Sigmoid colon (tissue), 7 donors: ENCODE measurements around the gene CCT5. TPM values are rescaled to one million over a fixed set of nuclear protein-coding genes. Genes with fewer than 3 reads are reported as not detected.

Experiments used
- DNase-seq: peaks from one replicate; pipeline ENCODE4 v3.0.0-alpha.2; 2019
- H3K27ac ChIP-seq, 4 donors: fragments of 200-600 bp; sonication (generic); one replicate each; pipeline ENCODE4 v1.5.1; 2016 to 2019; ENCODE audit warnings: mild to moderate bottlenecking in 1 of 4
- H3K27me3 ChIP-seq, 3 donors: fragments of 200-600 bp; sonication (generic); one replicate each; pipeline ENCODE4 v1.5.1; 2019; ENCODE audit warnings: mild to moderate bottlenecking in 1 of 3
- H3K36me3 ChIP-seq, 4 donors: fragments of 200-600 bp; sonication (generic); one replicate each; pipeline ENCODE4 v1.5.1; 2016 to 2019
- H3K4me1 ChIP-seq, 4 donors: fragments of 200-600 bp; sonication (generic); one replicate each; pipeline ENCODE4 v1.5.1; 2017 to 2019
- H3K4me3 ChIP-seq, 4 donors: fragments of 200-600 bp; sonication (generic); one replicate each; pipeline ENCODE4 v1.5.1; 2017 to 2019; ENCODE audit warnings: mild to moderate bottlenecking in 2 of 4, moderate library complexity in 1 of 4
- H3K9me3 ChIP-seq, 4 donors: fragments of 200-600 bp in 3 of 4; sonication (generic) in 3 of 4; one replicate each; pipeline versions ENCODE4 v1.5.1 to v1.6.1; 2013 to 2019
- EP300 ChIP-seq, 4 donors: sonication (generic); formaldehyde crosslinking; IDR thresholded peaks; one replicate each; pipeline ENCODE4 v1.6.1; 2017; ENCODE audit warnings: antibody characterized with exemption in 4 of 4
- POLR2A ChIP-seq, 2 donors: fragments of 450-650 bp; IDR thresholded peaks; one replicate each; pipeline ENCODE4 v1.6.1; 2016; ENCODE audit warnings: antibody characterized with exemption in 2 of 2, mild to moderate bottlenecking in 2 of 2, moderate library complexity in 2 of 2
- POLR2AphosphoS5 ChIP-seq, 4 donors: sonication (generic); formaldehyde crosslinking; IDR thresholded peaks; one replicate each; pipeline ENCODE4 v1.6.1; 2017; ENCODE audit warnings: antibody characterized with exemption in 4 of 4
- WGBS, 2 donors: extraction: QIAGEN DNeasy Blood & Tissue Kit; methylation state at CpG; one replicate each; pipeline ENCODE4 v1.1.7; 2013; 5-methylcytosine and 5-hydroxymethylcytosine counted together
- intact Hi-C: fragments of 100-400 bp; cut with DNase I; formaldehyde crosslinking; loops from one replicate; pipeline ENCODE4 v1.15.1; 2023
- polyA plus RNA-seq, 3 donors: library from polyadenylated mRNA; stranded (reverse); fragments of 200-250 nt; gene quantifications; one replicate each; pipeline ENCODE4 v1.2.3, GENCODE V29; 2013
- total RNA-seq, 4 donors: library from RNA; depleted of rRNA; stranded (reverse); fragments of >200 nt; gene quantifications; one replicate each; pipeline ENCODE4 v1.1.0, GENCODE V29; 2016
- TF ChIP-seq, protein P1 (sequence below), 4 experiments: fragments of 450-650 bp in 3 of 4; fragments of 200-600 bp in 1 of 4; IDR thresholded peaks; one replicate each; pipeline ENCODE4 v1.5.1; 2016 to 2019; ENCODE audit warnings: antibody characterized with exemption in 4 of 4, mild to moderate bottlenecking in 3 of 4, moderate library complexity in 2 of 4
- donor health status: healthy with polysubstance abuse.
- donor health status: Bipolar disorder and iron deficiency.
- donor health status: healthy.

CCT5 gene
- total and polyA plus RNA-seq, 7 donors = 63.4 to 198 (median 122) TPM

DNA sequence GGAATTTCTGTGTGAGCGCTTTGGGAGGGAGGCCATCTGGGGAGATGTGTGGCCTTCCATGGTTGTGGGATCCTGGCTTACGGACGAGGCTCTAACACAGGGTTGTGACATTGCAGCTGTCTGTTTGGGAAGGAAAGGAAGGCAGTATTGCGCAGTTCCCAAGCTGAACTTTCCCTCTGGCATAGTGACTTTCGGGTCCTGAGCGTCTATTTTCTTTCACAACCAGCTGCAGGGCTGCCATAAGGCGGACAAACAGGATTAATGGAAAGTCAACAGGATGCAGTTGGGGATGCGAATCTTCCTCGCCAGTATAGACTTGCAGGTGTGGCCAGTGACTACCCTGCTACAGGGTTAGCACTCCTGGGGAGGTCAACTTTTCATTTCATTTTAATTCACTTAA, 25.9 kb downstream of the CCT5 start:
- no peak for DNase-seq
- Histone ChIP-seq H3K4me1 (no peaks in the 10 kb centered on the region), H3K9me3 (no peaks in the 10 kb centered on the region), H3K27ac (no peak overlapping the region), H3K27me3 (no peaks in the 10 kb centered on the region), H3K36me3 (peaks cover 0 to 7% (median 0%) of the 10 kb centered on the region in 4 donors), H3K4me3 (no peak overlapping the region)
- no peak for TF ChIP-seq POLR2A (IDR thresholded peaks at IDR 0.05)
- no peak for TF ChIP-seq EP300 (IDR thresholded peaks at IDR 0.05)
- TF ChIP-seq, protein P1, sequence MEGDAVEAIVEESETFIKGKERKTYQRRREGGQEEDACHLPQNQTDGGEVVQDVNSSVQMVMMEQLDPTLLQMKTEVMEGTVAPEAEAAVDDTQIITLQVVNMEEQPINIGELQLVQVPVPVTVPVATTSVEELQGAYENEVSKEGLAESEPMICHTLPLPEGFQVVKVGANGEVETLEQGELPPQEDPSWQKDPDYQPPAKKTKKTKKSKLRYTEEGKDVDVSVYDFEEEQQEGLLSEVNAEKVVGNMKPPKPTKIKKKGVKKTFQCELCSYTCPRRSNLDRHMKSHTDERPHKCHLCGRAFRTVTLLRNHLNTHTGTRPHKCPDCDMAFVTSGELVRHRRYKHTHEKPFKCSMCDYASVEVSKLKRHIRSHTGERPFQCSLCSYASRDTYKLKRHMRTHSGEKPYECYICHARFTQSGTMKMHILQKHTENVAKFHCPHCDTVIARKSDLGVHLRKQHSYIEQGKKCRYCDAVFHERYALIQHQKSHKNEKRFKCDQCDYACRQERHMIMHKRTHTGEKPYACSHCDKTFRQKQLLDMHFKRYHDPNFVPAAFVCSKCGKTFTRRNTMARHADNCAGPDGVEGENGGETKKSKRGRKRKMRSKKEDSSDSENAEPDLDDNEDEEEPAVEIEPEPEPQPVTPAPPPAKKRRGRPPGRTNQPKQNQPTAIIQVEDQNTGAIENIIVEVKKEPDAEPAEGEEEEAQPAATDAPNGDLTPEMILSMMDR (IDR thresholded peaks at IDR 0.05) = no peak
- TF ChIP-seq POLR2AphosphoS5 (IDR thresholded peaks at IDR 0.05) = no peak
- 88 to 96% methylated on average over 9 of the region's 9 CpGs for WGBS, 2 donors
- intact Hi-C loops = no loop called here

DNA sequence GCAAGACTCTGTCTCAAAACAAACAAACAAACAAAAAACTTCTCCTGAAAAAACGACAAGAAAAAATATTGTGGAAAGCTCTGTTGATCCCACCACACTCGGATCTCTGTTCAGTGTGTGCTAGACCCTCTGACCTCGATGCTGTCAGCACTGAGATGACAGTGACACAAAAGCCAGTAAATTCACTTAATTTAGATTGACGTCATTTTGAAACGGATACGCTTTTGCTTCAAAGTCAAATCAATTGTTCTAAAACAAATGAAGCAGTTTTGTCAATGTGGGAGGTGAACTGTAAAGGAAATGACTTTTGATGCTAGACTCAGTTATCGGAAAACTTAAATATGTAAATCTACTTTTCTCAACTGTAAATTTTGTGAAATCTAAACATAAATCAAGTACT, 26.6 kb downstream of the CCT5 start:
- 88% methylated on average over 7 of the region's 7 CpGs for WGBS, 2 donors
- Histone ChIP-seq H3K27me3 (no peaks in the 10 kb centered on the region), H3K4me3 (no peak overlapping the region), H3K27ac (no peak overlapping the region), H3K36me3 (peaks cover 0 to 7% (median 0%) of the 10 kb centered on the region in 4 donors), H3K4me1 (no peaks in the 10 kb centered on the region), H3K9me3 (no peaks in the 10 kb centered on the region)
- no peak for DNase-seq
- intact Hi-C loops = no loop called here
- no peak for TF ChIP-seq POLR2A (IDR thresholded peaks at IDR 0.05)
- no peak for TF ChIP-seq POLR2AphosphoS5 (IDR thresholded peaks at IDR 0.05)
- TF ChIP-seq, protein P1 (IDR thresholded peaks at IDR 0.05) = no peak
- no peak for TF ChIP-seq EP300 (IDR thresholded peaks at IDR 0.05)

DNA sequence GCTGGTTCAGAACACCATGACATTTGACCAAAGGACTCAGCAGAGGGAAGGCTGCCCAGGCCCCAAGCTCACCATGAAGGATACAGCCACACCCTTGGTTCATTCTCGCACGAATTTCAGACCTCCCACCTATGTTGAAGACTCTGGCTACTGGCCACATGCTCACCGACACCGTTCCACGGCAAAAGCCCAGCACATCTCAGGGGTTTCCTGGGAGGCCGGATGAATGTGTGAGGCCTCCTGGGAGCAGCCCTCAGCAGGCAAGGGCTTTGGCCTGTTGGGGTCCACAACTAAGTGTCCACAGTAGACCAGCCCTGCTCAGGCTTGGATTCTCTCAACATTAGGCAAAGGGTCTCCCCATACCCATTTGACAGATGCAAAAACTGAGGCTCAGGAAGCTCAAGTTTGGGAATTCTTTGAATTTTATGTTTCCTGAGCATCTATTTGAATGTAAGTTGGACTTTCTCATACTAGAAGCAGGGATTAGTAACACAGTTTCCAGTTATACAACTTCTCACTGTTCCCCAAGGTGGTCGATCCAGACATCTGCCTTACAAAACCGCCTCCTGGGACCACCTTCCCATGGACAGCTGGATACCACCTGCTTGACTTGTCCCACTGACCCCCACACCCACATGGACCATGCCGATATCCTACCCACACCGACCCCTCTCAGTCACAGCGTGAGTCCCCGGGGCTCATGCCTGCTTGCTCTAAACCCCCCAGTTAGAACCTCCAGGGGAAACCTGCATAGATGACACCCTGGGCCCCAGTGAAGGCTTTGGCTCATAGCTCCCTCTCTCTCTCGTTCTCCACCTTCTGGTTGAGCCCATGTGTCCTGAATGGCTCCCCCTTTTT, 27.9 kb downstream of the CCT5 start:
- DNase-seq = no peak
- Histone ChIP-seq H3K9me3 (no peaks in the 10 kb centered on the region), H3K27me3 (no peaks in the 10 kb centered on the region), H3K4me3 (no peak overlapping the region), H3K27ac (no peak overlapping the region), H3K4me1 (no peaks in the 10 kb centered on the region), H3K36me3 (peaks cover 0 to 7% (median 0%) of the 10 kb centered on the region in 4 donors)
- TF ChIP-seq, protein P1 (IDR thresholded peaks at IDR 0.05) = no peak
- TF ChIP-seq POLR2A (IDR thresholded peaks at IDR 0.05) (no peak), POLR2AphosphoS5 (IDR thresholded peaks at IDR 0.05) (no peak), EP300 (IDR thresholded peaks at IDR 0.05) (no peak)
- intact Hi-C loops = no loop called here
- WGBS, 2 donors = 94% methylated on average over 13 of the region's 13 CpGs

DNA sequence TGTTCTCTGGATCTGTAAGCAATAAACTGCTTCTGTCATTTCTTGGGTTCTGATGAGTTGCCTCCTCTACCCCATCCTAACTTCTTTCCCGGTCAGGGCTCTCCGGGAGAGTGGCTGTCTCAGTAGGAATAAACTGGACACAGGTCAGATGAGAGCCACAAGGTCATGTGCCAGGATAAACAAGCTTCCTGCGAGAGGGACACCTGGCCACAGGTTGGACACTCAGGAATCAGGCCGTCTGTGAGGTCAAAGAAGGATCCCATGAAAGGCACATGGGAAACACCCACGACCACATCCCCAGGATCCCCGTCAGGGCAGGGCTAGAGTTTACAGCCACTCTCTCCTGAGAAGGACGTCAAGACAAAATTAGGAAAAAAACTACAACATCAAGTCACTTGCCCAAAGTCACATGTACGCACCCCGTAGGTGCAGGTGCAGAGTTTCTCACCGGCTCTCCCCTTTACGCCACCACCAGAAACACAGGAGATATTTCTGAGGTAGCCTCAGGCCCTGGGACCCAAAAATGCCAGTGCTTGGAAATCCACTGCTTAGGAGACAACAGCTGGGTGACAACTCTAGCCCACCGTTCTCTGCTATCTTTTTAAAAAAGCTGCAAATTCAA, 28.7 kb downstream of the CCT5 start:
- no peak overlapping the region for H3K27ac ChIP-seq
- H3K9me3 ChIP-seq = no peaks in the 10 kb centered on the region
- peaks cover 0 to 7% (median 0%) of the 10 kb centered on the region in 4 donors for H3K36me3 ChIP-seq
- H3K4me1 ChIP-seq = no peaks in the 10 kb centered on the region
- TF ChIP-seq EP300 (IDR thresholded peaks at IDR 0.05) (no peak), POLR2A (IDR thresholded peaks at IDR 0.05) (no peak), POLR2AphosphoS5 (IDR thresholded peaks at IDR 0.05) (no peak)
- TF ChIP-seq, protein P1 (IDR thresholded peaks at IDR 0.05) = no peak
- H3K4me3 ChIP-seq = no peak overlapping the region
- WGBS, 2 donors = 92% methylated on average over 12 of the region's 12 CpGs
- no peak for DNase-seq
- H3K27me3 ChIP-seq = no peaks in the 10 kb centered on the region
- intact Hi-C loops = no loop called here
